H7 (cell line): Measurements from ENCODE around the gene QPRT. TPM values are rescaled to one million over a fixed set of nuclear protein-coding genes. Genes with fewer than 3 reads are reported as not detected.

ENCODE experiments used
- total RNA-seq: library from RNA; depleted of rRNA; stranded (reverse); fragments of >200 nt; shearing (Covaris generic); gene quantifications from 2 replicates; pipeline ENCODE4 v1.2.3, GENCODE V29; 2014; rRNA removed

The QPRT gene
- total RNA-seq, 1 experiment from 2014 or later: 173 TPM

Other genes starting within 250 kb of the QPRT start
- 30.0 and 32.6 TPM in 2 replicates for gene BOLA2, start 224.8 kb upstream of the QPRT start, total RNA-seq
- 39.3 and 71.9 TPM in 2 replicates for gene SLX1B, start 224.6 kb upstream of the QPRT start, total RNA-seq
- gene SULT1A4, start 219.3 kb upstream of the QPRT start, total RNA-seq: 8.2 and 8.5 TPM in 2 replicates
- 5.9 and 14.5 TPM in 2 replicates for gene NPIPB12, start 172.8 kb upstream of the QPRT start, total RNA-seq
- 0.48 and 0.59 TPM in 2 replicates for gene SPN, start 15.9 kb upstream of the QPRT start, total RNA-seq
- gene C16orf54, start 66.8 kb downstream of the QPRT start, total RNA-seq: not detected in 2 replicates
- not detected in 2 replicates for gene ZG16, start 99.1 kb downstream of the QPRT start, total RNA-seq
- 202 and 205 TPM in 2 replicates for gene KIF22, start 111.6 kb downstream of the QPRT start, total RNA-seq
- 496 and 509 TPM in 2 replicates for gene MAZ, start 127.3 kb downstream of the QPRT start, total RNA-seq
- 1.8 and 5.6 TPM in 2 replicates for gene PRRT2, start 133.0 kb downstream of the QPRT start, total RNA-seq
- 62.1 and 67.1 TPM in 2 replicates for gene PAGR1, start 137.0 kb downstream of the QPRT start, total RNA-seq
- gene MVP, start 141.3 kb downstream of the QPRT start, total RNA-seq: 7.0 and 22.0 TPM in 2 replicates
- gene CDIPT, start 184.0 kb downstream of the QPRT start, total RNA-seq: 91.3 and 97.6 TPM in 2 replicates
- 47.3 and 59.0 TPM in 2 replicates for gene SEZ6L2, start 220.4 kb downstream of the QPRT start, total RNA-seq
- 24.4 and 24.6 TPM in 2 replicates for gene ASPHD1, start 221.3 kb downstream of the QPRT start, total RNA-seq
- gene KCTD13, start 247.0 kb downstream of the QPRT start, total RNA-seq: 8.3 and 9.1 TPM in 2 replicates